Renal cortical epithelial cell (primary cell): Measurements from ENCODE around the gene FAM3A. TPM values are rescaled to one million over a fixed set of nuclear protein-coding genes. Genes with fewer than 3 reads are reported as not detected.

Experiments
- DNase-seq: peaks from one replicate; pipeline ENCODE4 v3.0.0-alpha.2; 2011; ENCODE audit warnings: low read depth
- total RNA-seq: library from RNA; depleted of rRNA; stranded (reverse); fragments of >200 nt; gene quantifications from 2 replicates; pipeline ENCODE4 v1.2.3, GENCODE V29; 2014

FAM3A gene
- total RNA-seq, 1 donor from 2014 or later = 42.0 TPM

DNA sequence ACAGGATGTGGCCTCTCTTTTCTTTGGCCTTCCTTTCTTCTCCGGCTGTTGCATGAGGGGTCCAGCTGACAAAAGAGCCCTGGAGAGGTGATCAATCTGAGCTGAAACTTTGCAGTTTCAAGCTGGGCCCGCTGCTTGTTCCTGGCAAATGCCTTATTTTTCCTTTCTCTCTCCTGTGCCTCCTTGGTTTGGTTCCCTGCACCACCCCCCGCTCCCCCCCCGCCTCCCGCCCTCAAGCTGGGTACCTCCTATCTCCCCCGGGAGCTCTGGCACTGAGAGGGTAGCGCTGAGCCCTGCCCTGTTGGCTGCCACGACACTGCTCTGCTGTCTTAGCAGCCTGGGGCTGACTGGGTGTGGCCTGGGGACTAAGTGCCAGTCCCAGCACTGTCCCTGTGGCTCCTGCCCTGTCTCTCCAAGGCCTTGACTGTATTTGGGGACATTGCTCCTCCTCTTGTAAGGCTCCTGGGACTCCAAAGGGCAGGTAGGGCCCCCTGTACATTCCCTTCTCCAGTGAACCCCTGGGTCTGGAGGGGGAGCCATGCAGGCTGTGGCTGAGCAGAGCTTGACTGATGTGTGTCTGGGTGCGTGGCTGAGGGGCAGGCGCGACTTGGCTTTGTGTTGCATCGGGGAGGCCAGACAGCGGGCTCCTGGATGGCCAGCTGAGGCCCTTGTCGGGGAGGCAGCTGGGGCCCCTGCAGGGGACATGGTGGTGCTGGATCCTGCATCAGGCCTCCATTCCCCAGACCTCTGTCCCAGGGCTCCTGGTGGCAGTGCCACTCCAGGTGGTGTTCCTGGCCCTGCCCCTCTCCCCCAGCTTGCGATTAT is 56.9 kb downstream of the FAM3A start:
- DNase-seq = no peak

DNA sequence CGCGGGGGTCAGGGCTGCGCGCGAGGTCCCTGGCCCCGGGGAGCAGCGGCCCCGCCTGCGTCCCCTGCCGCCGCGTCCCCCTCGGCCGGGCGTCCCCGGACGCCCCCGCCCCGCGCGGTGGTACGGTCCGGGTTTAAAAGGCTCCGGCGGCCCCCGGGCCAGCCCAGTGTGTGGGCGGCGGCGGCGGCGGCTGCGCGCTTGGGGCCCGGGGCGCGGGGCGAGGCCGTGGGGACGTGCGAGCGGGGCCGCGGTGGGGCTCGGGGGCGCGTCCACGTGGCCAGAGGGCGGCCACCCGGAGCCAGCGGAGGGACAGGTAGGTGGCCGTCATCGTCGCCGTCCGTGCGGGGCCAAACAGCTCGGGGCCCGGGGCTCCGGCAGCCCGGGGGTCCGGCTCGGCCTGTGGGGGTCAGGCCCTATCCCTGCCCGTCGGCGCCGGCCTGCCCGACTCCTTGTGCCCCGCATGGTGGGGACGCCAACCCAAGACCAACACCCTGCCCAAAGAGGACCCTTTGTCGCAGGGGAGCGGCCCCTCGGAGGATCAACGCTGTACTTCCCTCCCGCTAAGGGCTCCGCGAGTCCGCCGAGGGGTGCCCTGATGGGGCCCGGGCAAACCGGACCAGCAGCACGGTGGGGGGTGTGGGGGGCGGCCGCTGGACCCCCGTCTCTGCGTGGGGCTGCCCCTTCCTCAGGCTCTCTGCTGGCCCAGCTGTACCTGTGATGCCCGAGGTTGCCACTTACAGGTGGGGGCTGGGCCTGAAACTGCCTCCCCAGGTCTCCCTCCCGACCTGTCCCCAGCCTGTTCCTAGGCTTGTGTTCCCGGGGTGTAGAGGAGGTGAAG is 57.7 kb downstream of the FAM3A start, which contains the start of gene PLXNA3:
Gene PLXNA3 (plus strand): TSS at position 166 of the 838 bp plus-strand sequence. CDS start 1,903 bp downstream, outside the sequence.
- DNase-seq = no peak

DNA sequence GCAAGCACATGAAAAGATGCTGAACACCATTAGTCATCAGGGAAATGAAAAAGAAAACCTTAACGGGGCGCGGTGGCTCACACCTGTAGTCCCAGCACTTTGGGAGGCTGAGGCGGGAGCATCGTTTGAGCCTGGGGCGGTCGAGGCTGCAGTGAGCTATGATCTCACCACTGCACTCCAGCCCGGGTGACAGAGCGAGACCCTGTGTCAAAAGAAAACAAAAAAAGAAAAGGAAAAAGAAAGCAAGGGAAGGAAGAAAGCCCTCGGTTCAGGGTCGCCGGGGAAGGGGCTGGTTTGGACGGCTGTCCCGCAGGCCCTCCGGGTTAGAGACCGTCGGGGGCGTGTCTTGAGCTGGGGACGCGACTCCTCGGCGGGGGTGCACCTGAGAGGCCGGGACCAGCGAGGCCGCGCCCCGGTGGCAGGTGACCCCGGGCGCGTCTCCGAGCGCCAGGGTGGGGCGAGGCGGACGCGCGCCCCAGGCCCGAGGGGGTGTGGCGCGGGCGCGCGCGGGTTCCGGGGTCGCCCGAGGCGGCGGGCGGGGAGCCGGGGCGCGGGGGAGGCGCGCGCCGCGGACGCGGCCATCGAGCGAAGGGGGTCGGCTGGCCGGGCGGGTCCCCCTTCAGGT is 58.4 kb downstream of the FAM3A start:
- no peak for DNase-seq

Other genes starting within 250 kb of the FAM3A start
- not detected in 2 replicates for gene TEX28, start 221.1 kb downstream of the FAM3A start, total RNA-seq
- not detected in 2 replicates for gene TKTL1, start 220.4 kb downstream of the FAM3A start, total RNA-seq
- 1,833 and 2,112 TPM in 2 replicates for gene FLNA, start 141.6 kb downstream of the FAM3A start, total RNA-seq
- gene EMD, start 136.9 kb downstream of the FAM3A start, total RNA-seq = 14.9 and 16.8 TPM in 2 replicates
- gene RPL10, start 117.9 kb downstream of the FAM3A start, total RNA-seq = 3,735 and 5,196 TPM in 2 replicates
- 34.7 and 42.5 TPM in 2 replicates for gene DNASE1L1, start 107.0 kb downstream of the FAM3A start, total RNA-seq
- 16.8 and 21.2 TPM in 2 replicates for gene TAFAZZIN, start 104.7 kb downstream of the FAM3A start, total RNA-seq
- gene ATP6AP1, start 87.6 kb downstream of the FAM3A start, total RNA-seq = 69.8 and 70.8 TPM in 2 replicates
- 37.3 and 104 TPM in 2 replicates for gene GDI1, start 79.1 kb downstream of the FAM3A start, total RNA-seq
- gene FAM50A, start 72.1 kb downstream of the FAM3A start, total RNA-seq = 65.8 and 71.8 TPM in 2 replicates
- gene PLXNA3, start 58.0 kb downstream of the FAM3A start, total RNA-seq = 13.0 and 33.7 TPM in 2 replicates
- 14.0 and 24.5 TPM in 2 replicates for gene LAGE3, start 37.0 kb downstream of the FAM3A start, total RNA-seq
- gene UBL4A, start 29.6 kb downstream of the FAM3A start, total RNA-seq = 48.8 and 65.8 TPM in 2 replicates
- 10.9 and 47.0 TPM in 2 replicates for gene SLC10A3, start 25.6 kb downstream of the FAM3A start, total RNA-seq
- 30.6 and 152 TPM in 2 replicates for gene G6PD, start 30.6 kb upstream of the FAM3A start, total RNA-seq
- gene IKBKG, start 31.4 kb upstream of the FAM3A start, total RNA-seq = 14.9 and 17.9 TPM in 2 replicates
- not detected in 2 replicates for gene CTAG1A, start 68.9 kb upstream of the FAM3A start, total RNA-seq
- gene CTAG1B, start 103.0 kb upstream of the FAM3A start, total RNA-seq = not detected in 2 replicates
- gene CTAG2, start 137.3 kb upstream of the FAM3A start, total RNA-seq = not detected in 2 replicates
- 0.70 and 0.87 TPM in 2 replicates for gene GAB3, start 234.8 kb upstream of the FAM3A start, total RNA-seq
- gene DKC1, start 246.6 kb upstream of the FAM3A start, total RNA-seq = 40.4 and 47.8 TPM in 2 replicates